WTC11 (cell line): ENCODE measurements around the gene CDYL. TPM values are rescaled to one million over a fixed set of nuclear protein-coding genes. Genes with fewer than 3 reads are reported as not detected.
"Not testable (repeated sequence)": the region's sequence is repeated elsewhere in the genome, so short reads cannot be mapped to it uniquely, and the experiment has no call there.

Source experiments
- ATAC-seq: fragments of 200-7000 bp; cut with Tn5 transposase; 2 replicates; pipeline ENCODE4 v1.10.0; 2021; ENCODE audit warnings: mild to moderate bottlenecking, moderate library complexity
- CTCF ChIA-PET: fragments of 300-600 bp; sonication (Branson Sonifier 250); formaldehyde crosslinking; loops from one replicate; lab custom pipeline; 2021; ENCODE audit warnings: antibody characterized with exemption; lab: Charles Lee
- POLR2A ChIA-PET: fragments of 350-600 bp; sonication (Branson Sonifier 250); formaldehyde crosslinking; loops from one replicate; lab custom pipeline; 2021; ENCODE audit warnings: antibody characterized with exemption; lab: Charles Lee
- DNase-seq: peaks from one replicate; pipeline ENCODE4 v3.0.0; 2021; ENCODE audit warnings: low spot score
- H3K27ac Mint-ChIP-seq: 2 replicates; pipeline ENCODE4 v1.8.0; 2021; ENCODE audit warnings: mixed read lengths
- H3K27me3 Mint-ChIP-seq: 2 replicates; pipeline ENCODE4 v1.8.0; 2021; ENCODE audit warnings: low read depth, mild to moderate bottlenecking, moderate library complexity, mixed read lengths
- H3K36me3 Mint-ChIP-seq: 2 replicates; pipeline ENCODE4 v1.8.0; 2021; ENCODE audit warnings: mixed read lengths
- H3K4me1 Mint-ChIP-seq: 2 replicates; pipeline ENCODE4 v1.8.0; 2022; ENCODE audit warnings: mixed read lengths
- H3K4me3 Mint-ChIP-seq: 2 replicates; pipeline ENCODE4 v1.8.0; 2021; ENCODE audit warnings: mild to moderate bottlenecking, moderate library complexity, mixed read lengths
- H3K9me3 Mint-ChIP-seq: 2 replicates; pipeline ENCODE4 v1.8.0; 2021; ENCODE audit warnings: mixed read lengths
- ATF6 ChIP-seq: sonication (generic); formaldehyde crosslinking; IDR thresholded peaks from 2 replicates; pipeline ENCODE4 v1.8.1; 2023; ENCODE audit warnings: mild to moderate bottlenecking, missing genetic modification reagents
- CBFB ChIP-seq: sonication (generic); formaldehyde crosslinking; IDR thresholded peaks from 2 replicates; pipeline ENCODE4 v1.8.1; 2022; ENCODE audit warnings: mild to moderate bottlenecking, low read depth, missing genetic modification reagents
- E2F1 ChIP-seq: sonication (generic); formaldehyde crosslinking; IDR thresholded peaks from 2 replicates; pipeline ENCODE4 v1.8.0; 2022; ENCODE audit warnings: mild to moderate bottlenecking, missing genetic modification reagents
- E2F5 ChIP-seq: sonication (generic); formaldehyde crosslinking; IDR thresholded peaks from 2 replicates; pipeline ENCODE4 v1.8.1; 2022; ENCODE audit warnings: mild to moderate bottlenecking, moderate library complexity, missing genetic modification reagents
- FOXK1 ChIP-seq: sonication (generic); formaldehyde crosslinking; IDR thresholded peaks from 2 replicates; pipeline ENCODE4 v1.8.0; 2022; ENCODE audit warnings: mild to moderate bottlenecking, moderate library complexity, missing genetic modification reagents
- GRHL2 ChIP-seq: fragments of 250-450 bp; sonication (Bioruptor Pico); IDR thresholded peaks from 2 replicates; pipeline ENCODE4 v1.8.0; 2022; ENCODE audit warnings: mild to moderate bottlenecking, moderate library complexity; ENCODE audit not compliant: insufficient replicate concordance, severe bottlenecking
- HMGA2 ChIP-seq: fragments of 250-450 bp; sonication (Bioruptor Pico); IDR thresholded peaks from 2 replicates; pipeline ENCODE4 v1.4.0; 2021; ENCODE audit warnings: mild to moderate bottlenecking, moderate library complexity
- HMGXB4 ChIP-seq: sonication (generic); formaldehyde crosslinking; IDR thresholded peaks from 2 replicates; pipeline ENCODE4 v1.8.1; 2023; ENCODE audit warnings: mild to moderate bottlenecking, moderate library complexity, missing genetic modification reagents
- MLX ChIP-seq: sonication (generic); formaldehyde crosslinking; IDR thresholded peaks from 2 replicates; pipeline ENCODE4 v1.8.1; 2023; ENCODE audit warnings: mild to moderate bottlenecking, missing genetic modification reagents, moderate library complexity
- MYBL2 ChIP-seq: sonication (generic); formaldehyde crosslinking; IDR thresholded peaks from 2 replicates; pipeline ENCODE4 v1.8.1; 2023; ENCODE audit warnings: mild to moderate bottlenecking, moderate library complexity, missing genetic modification reagents
- NFYB ChIP-seq: sonication (generic); formaldehyde crosslinking; conservative IDR thresholded peaks from 2 replicates; pipeline ENCODE4 v1.8.0; 2022; ENCODE audit warnings: low read depth, missing genetic modification reagents
- SOX15 ChIP-seq: fragments of 250-450 bp; sonication (Bioruptor Pico); IDR thresholded peaks from 2 replicates; pipeline ENCODE4 v1.9.0; 2021; ENCODE audit warnings: mild to moderate bottlenecking
- ZNF425 ChIP-seq: fragments of 250-450 bp; sonication (Bioruptor Pico); conservative IDR thresholded peaks from 2 replicates; pipeline ENCODE4 v1.9.0; 2021; ENCODE audit warnings: mild to moderate bottlenecking
- total RNA-seq: library from RNA; stranded (reverse); gene quantifications from 3 replicates; pipeline ENCODE4 v1.2.3, GENCODE V29; 2021

CDYL gene
- total RNA-seq, 1 experiment from 2014 or later, result 92.0 TPM

- TF ChIP-seq MLX (CRISPR knock-in tag) (no peak), NFYB (CRISPR knock-in tag) (no peak), E2F5 (no peak), SOX15 (CRISPR knock-in tag) (no peak), MYBL2 (CRISPR knock-in tag) (no peak)
Observed at GRCh38 chr6:4849226-4850022, 73.2 kb downstream of the CDYL start (continued).

GRCh38 chr6:4851035-4851434, 74.8 kb downstream of the CDYL start:
- CTCF ChIA-PET, result interaction anchor here (0.8 to 1.0 kb wide), 2 partner anchors 61 to 106 kb away, joined by 3 read pairs; no protein-coding TSS in a partner anchor
- H3K27ac Mint-ChIP-seq, result no peak overlapping the region
- H3K9me3 Mint-ChIP-seq, result no peaks in the 10 kb centered on the region

GRCh38 chr6:4852186-4852585, 76.0 kb downstream of the CDYL start:
- not testable (repeated sequence) for H3K27ac Mint-ChIP-seq, H3K36me3 Mint-ChIP-seq, H3K9me3 Mint-ChIP-seq, H3K4me3 Mint-ChIP-seq, DNase-seq, H3K27me3 Mint-ChIP-seq, ATAC-seq
- POLR2A ChIA-PET, result interaction anchor here (0.6 kb wide), 1 partner anchor 41 kb away, joined by 3 read pairs; no protein-coding TSS in a partner anchor
- peaks cover 45% of the 10 kb centered on the region for H3K4me1 Mint-ChIP-seq
- CTCF ChIA-PET, result interaction anchor here (1.8 kb wide), 1 partner anchor 63 kb away, joined by 6 read pairs; no protein-coding TSS in a partner anchor

More at GRCh38 chr6:4851035-4851434, 74.8 kb downstream of the CDYL start:
- TF ChIP-seq CBFB (CRISPR knock-in tag), result no peak
- TF ChIP-seq HMGXB4 (CRISPR knock-in tag), result no peak
- no peak for TF ChIP-seq FOXK1 (CRISPR knock-in tag)
- TF ChIP-seq ATF6, result no peak
- no peak for TF ChIP-seq HMGA2 (CRISPR knock-in tag)
- no peak for TF ChIP-seq ZNF425
- no peak for TF ChIP-seq E2F1 (CRISPR knock-in tag)
- no peak for TF ChIP-seq GRHL2 (CRISPR knock-in tag)
- Mint-ChIP-seq H3K27me3 (no peaks in the 10 kb centered on the region), H3K4me1 (peaks cover 47% of the 10 kb centered on the region), H3K4me3 (no peak overlapping the region), H3K36me3 (no peaks in the 10 kb centered on the region)
- ATAC-seq (no peak), DNase-seq (no peak)
- POLR2A ChIA-PET, result no interaction called here
